ENCODE data around the gene ELF2. TPM values are rescaled to one million over a fixed set of nuclear protein-coding genes. Genes with fewer than 3 reads are reported as not detected.
A peak's percentile ranks its signal among the peaks of the same experiment; 100 is the strongest.
"Not testable (repeated sequence)": the region's sequence is repeated elsewhere in the genome, so short reads cannot be mapped to it uniquely, and the experiment has no call there.

Gene ELF2
- total and polyA plus RNA-seq, 11 donors = 10.3 to 44.2 (median 34.0) TPM

- H3K4me3 ChIP-seq = no peak overlapping the region
- ATAC-seq (peak in 3 of 4 donors; percentile 28 to 47 (median 33)), DNase-seq (peak in 4 of 5 donors; percentile 63 to 75 (median 66))
- intact Hi-C loops (cut with DNase I) = loop anchor here in 9 of 10 donors (2.0 to 10.0 kb wide), 12 partner anchors 52 to 624 kb away; partner anchors contain the start of gene ELF2 (in 3 of the 9)
- peaks cover 0 to 20% (median 11%) of the 10 kb centered on the region in 12 donors for H3K4me1 ChIP-seq
- TF ChIP-seq POLR2A (IDR thresholded peaks at IDR 0.05) = no peak
- TF ChIP-seq CTCF (IDR thresholded peaks at IDR 0.05) = peak; percentile 61 to 87 (median 79)
- H3K36me3 ChIP-seq = peaks cover 0 to 7% (median 0%) of the 10 kb centered on the region in 9 donors
- H3K27ac ChIP-seq = peak overlapping the region in 2 of 12 donors; percentile 90 to 93
- H3K9me3 ChIP-seq = no peaks in the 10 kb centered on the region
- no peaks in the 10 kb centered on the region for H3K27me3 ChIP-seq
- WGBS, 4 donors = 37 to 48% (median 42%) methylated on average over 14 of the region's 14 CpGs
Measured at GRCh38 chr4:139030614-139031235, 146.3 kb downstream of the ELF2 start.

- peak overlapping the region in 3 of 12 donors; percentile 50 to 93 (median 90) for H3K27ac ChIP-seq
- H3K4me1 ChIP-seq = peaks cover 0 to 18% (median 8%) of the 10 kb centered on the region in 12 donors
- not testable (repeated sequence) for H3K27me3 ChIP-seq, H3K36me3 ChIP-seq, H3K4me3 ChIP-seq, H3K9me3 ChIP-seq, DNase-seq, ATAC-seq
- 78 to 92% (median 81%) methylated on average over 6 of the region's 6 CpGs for WGBS, 4 donors
- intact Hi-C loops (cut with DNase I) = loop anchor here in 9 of 10 donors (2.0 to 10.0 kb wide), 12 partner anchors 52 to 625 kb away; partner anchors contain the start of gene ELF2 (in 3 of the 9)
Measured at GRCh38 chr4:139029866-139030363, 147.1 kb downstream of the ELF2 start.

GRCh38 chr4:139028191-139028661, 148.8 kb downstream of the ELF2 start:
- peaks cover 0 to 18% (median 6%) of the 10 kb centered on the region in 12 donors for H3K4me1 ChIP-seq
- WGBS, 4 donors = 36 to 63% (median 51%) methylated on average over 9 to 11 of the region's 11 CpGs
- TF ChIP-seq POLR2A (IDR thresholded peaks at IDR 0.05) (peak in 1 of 2 donors; percentile 40), CTCF (IDR thresholded peaks at IDR 0.05) (no peak)

GRCh38 chr4:139027776-139028175, 149.2 kb downstream of the ELF2 start:
- DNase-seq (no peak), ATAC-seq (peak in 3 of 4 donors; percentile 30 to 47 (median 32))
- WGBS, 4 donors = 65 to 69% (median 66%) methylated on average over 5 of the region's 5 CpGs
- H3K27me3 ChIP-seq = no peaks in the 10 kb centered on the region
- peaks cover 0 to 7% (median 0%) of the 10 kb centered on the region in 9 donors for H3K36me3 ChIP-seq
- intact Hi-C loops (cut with DNase I) = no loop called here
- H3K4me3 ChIP-seq = no peak overlapping the region
- no peaks in the 10 kb centered on the region for H3K9me3 ChIP-seq
- TF ChIP-seq CTCF (IDR thresholded peaks at IDR 0.05) (no peak), POLR2A (IDR thresholded peaks at IDR 0.05) (no peak)
- H3K4me1 ChIP-seq = peaks cover 0 to 18% (median 6%) of the 10 kb centered on the region in 12 donors
- H3K27ac ChIP-seq = peak overlapping the region; percentile 50 to 90 (median 82)

More at GRCh38 chr4:139028191-139028661, 148.8 kb downstream of the ELF2 start:
- peak overlapping the region; percentile 50 to 93 (median 82) for H3K27ac ChIP-seq
- ATAC-seq = peak; percentile 91 to 94 (median 92)
- DNase-seq = peak; percentile 62 to 93 (median 75)
- H3K9me3 ChIP-seq = no peaks in the 10 kb centered on the region
- H3K36me3 ChIP-seq = peaks cover 0 to 7% (median 0%) of the 10 kb centered on the region in 9 donors
- H3K4me3 ChIP-seq = no peak overlapping the region
- no peaks in the 10 kb centered on the region for H3K27me3 ChIP-seq
- intact Hi-C loops (cut with DNase I) = no loop called here

Measured in heart left ventricle (tissue), 16 donors.